HG03469 (cell line): ENCODE results near the gene UBE2K.
A peak's percentile ranks its signal among the peaks of the same experiment; 100 is the strongest.
"Not testable (repeated sequence)": the region's sequence is repeated elsewhere in the genome, so short reads cannot be mapped to it uniquely, and the experiment has no call there.

ENCODE experiments used
- ATAC-seq: cut with Tn5 transposase; IDR thresholded peaks from one replicate; pipeline ENCODE4 v1.9.1; 2021; ENCODE audit warnings: mild to moderate bottlenecking, moderate library complexity, moderate number of reproducible peaks; ENCODE audit not compliant: unreplicated experiment

UBE2K gene

GRCh38 chr4:39721788-39722187, 23.9 kb downstream of the UBE2K start:
- no peak for ATAC-seq

GRCh38 chr4:39729557-39729956, 31.6 kb downstream of the UBE2K start:
- ATAC-seq = no peak

- ATAC-seq = no peak
These were observed 32.1 kb downstream of the UBE2K start for GRCh38 chr4:39730072-39730471.

GRCh38 chr4:39731908-39732307, 34.0 kb downstream of the UBE2K start:
- no peak for ATAC-seq

GRCh38 chr4:39732728-39733127, 34.8 kb downstream of the UBE2K start:
- no peak for ATAC-seq

GRCh38 chr4:39739591-39739990, 41.7 kb downstream of the UBE2K start:
- ATAC-seq = not testable (repeated sequence)

- ATAC-seq = no peak
These were observed 43.5 kb downstream of the UBE2K start for GRCh38 chr4:39741401-39741800.

GRCh38 chr4:39745920-39746319, 48.0 kb downstream of the UBE2K start:
- ATAC-seq = no peak

GRCh38 chr4:39750216-39750615, 52.3 kb downstream of the UBE2K start:
- ATAC-seq = no peak

- ATAC-seq = no peak
These were observed 56.4 kb downstream of the UBE2K start for GRCh38 chr4:39754309-39754708.

- no peak for ATAC-seq
These were observed 58.2 kb downstream of the UBE2K start for GRCh38 chr4:39756159-39756558.

- no peak for ATAC-seq
These were observed 60.2 kb downstream of the UBE2K start for GRCh38 chr4:39758176-39758575.

- no peak for ATAC-seq
These were observed 61.6 kb downstream of the UBE2K start for GRCh38 chr4:39759569-39759968.

- no peak for ATAC-seq
These were observed 63.2 kb downstream of the UBE2K start for GRCh38 chr4:39761005-39761667.

- peak; percentile 42 for ATAC-seq
These were observed 66.0 kb downstream of the UBE2K start for GRCh38 chr4:39763714-39764572.

- no peak for ATAC-seq
These were observed 72.1 kb downstream of the UBE2K start for GRCh38 chr4:39770005-39770404.

GRCh38 chr4:39770471-39770870, 72.5 kb downstream of the UBE2K start:
- ATAC-seq = no peak

- no peak for ATAC-seq
These were observed 73.2 kb downstream of the UBE2K start for GRCh38 chr4:39770969-39771724.

GRCh38 chr4:39781988-39782387, 84.1 kb downstream of the UBE2K start:
- ATAC-seq = not testable (repeated sequence)

GRCh38 chr4:39785083-39785482, 87.1 kb downstream of the UBE2K start:
- no peak for ATAC-seq

- ATAC-seq = no peak
These were observed 88.9 kb downstream of the UBE2K start for GRCh38 chr4:39786838-39787237.

GRCh38 chr4:39792128-39792527, 94.2 kb downstream of the UBE2K start:
- ATAC-seq = no peak
